Colon (tissue), 2 donors: ENCODE results near the gene NAALADL2.

ENCODE experiments used
- FAIRE-seq: peaks from 2 replicates; lab custom pipeline; 2012; peaks lifted over from hg19 to GRCh38; lab: Jason Lieb, UNC
- donor health status: control.
- donor health status: control.

NAALADL2 gene

DNA sequence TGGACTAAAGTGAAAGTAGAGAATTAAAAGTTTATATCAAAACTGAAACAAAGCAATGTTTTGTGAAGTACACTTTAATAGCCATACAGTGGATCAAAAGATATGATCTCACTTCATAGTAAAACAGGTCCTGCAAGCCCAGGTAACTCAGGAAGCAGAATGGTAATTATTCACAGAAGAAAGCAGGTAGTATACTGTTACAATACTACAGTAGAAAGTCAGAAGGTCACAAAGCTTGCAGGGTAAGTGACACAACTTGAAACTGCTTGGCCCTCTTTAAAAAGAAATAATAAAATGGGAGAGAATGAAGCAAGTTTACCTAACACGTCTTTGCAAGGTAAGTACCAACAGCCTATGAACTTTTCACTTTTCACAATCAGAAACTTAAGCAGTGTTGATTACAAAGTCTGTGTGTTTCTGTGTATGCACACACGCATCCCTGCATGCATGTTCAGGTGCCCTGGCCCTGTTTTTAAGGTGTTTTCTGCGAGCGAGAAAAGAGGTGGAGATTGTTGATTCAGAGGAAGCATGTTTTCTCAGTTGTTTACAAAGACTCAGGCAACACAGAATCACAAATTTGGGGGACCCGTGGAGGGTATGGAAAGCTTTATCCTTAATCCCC lies at the start of gene NAALADL2:
TSS of gene NAALADL2 (plus strand) at position 221 of the 622 bp plus-strand sequence.
- FAIRE-seq: no peak

DNA sequence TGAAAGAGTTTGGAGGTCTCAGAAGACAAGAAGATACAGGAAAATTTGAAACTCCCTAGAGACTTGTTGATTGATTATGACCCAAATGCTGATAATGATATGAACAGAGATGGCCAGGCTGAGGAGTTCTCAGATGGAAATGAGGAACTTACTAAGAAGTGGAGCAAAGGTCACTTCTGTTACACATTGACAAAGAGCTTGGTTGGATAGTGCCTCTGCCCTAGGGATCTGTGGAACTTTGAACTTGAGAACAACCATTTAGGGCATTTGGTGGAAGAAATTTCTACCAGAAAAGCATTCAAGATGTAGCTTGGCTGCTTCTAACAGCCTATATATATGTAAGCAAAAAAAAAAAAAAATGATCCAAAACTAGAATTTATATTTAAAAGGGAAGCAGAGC lies 48.9 kb upstream of the NAALADL2 start:
- no peak for FAIRE-seq

DNA sequence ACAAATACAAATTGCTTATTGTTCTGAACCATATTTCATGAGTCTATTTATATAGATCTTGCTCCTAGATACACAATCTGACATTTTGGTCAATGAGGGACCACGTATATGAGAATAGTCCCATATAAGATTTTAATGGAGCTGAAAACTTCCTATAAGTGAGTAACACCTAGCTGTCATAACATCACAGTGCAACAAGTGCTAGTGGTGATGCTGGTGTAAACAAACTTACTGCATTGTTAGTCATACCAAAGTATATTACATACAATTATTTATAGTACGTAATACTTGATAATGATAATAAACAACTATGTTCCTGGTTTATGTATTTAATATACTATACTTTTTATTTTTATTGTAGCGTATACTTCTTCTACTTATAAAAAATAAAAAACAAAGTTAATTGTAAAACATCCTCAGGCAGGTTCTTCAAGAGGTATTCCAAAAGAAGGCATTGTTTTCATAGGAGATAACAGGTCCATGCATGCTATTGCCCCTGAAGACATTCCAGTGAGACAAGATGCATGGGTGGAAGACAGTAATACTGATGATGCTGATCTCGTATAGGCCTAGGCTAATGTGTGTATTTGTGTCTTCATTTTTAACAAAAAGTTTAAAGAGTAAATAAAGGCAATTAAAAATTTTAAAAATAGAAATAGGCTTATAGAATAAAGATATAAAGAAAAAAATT lies 46.8 kb upstream of the NAALADL2 start:
- no peak for FAIRE-seq

DNA sequence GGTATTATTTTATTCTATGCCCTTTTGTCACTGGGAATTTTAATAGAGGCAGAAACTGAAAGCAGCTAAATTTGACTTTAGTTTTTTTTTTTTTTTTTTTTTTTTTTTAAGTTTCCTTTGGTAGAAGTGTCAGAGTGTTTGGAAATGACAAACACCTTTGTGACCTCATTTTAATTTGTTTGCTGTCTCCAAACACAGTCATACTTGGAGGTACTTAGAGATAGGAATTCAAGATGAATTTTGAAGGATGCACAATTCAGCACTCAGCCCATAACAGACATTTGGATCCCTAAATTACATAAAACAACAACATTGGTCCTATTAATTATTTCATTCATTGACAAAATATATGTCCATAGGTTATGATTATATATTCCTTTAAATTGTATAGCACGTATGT lies 43.4 kb upstream of the NAALADL2 start:
- FAIRE-seq: no peak

DNA sequence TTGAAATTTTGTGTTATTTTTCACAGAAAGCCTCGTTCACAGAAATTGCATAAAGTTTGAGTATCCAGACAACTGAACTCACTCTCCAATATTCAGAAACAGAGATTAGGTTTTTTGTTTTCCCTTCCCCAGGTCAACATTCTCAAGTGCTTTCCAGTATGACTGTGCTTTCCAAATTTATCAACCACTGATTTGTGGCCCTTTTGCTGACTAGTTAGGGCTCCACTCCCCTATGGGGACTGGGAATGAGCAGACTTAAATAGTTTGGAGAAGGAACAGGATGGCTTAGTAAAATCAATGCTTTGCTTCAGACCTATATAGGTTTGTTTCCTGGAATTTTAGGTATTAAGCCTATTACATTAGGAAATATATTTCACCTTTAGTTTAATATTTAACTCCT lies 38.2 kb upstream of the NAALADL2 start:
- FAIRE-seq: no peak

DNA sequence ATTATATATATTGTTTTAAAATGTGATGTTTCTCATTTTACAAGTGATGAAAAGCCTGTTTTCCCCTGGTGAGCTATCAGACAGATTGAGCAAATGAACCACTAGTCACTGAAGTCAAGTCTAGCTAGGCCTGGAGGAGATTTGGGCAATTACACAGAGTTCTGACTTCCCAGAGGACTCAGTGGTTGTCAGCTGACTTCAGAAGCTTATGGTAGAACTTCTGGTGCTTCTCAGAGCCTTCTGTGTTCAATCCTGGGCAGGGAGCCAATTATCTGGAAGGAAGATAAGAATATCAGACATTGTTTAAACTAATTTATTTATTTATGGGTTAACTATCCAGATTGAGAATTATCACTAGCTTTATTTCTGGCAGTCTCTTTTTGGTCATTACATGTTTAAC lies 37.7 kb upstream of the NAALADL2 start:
- FAIRE-seq: no peak

DNA sequence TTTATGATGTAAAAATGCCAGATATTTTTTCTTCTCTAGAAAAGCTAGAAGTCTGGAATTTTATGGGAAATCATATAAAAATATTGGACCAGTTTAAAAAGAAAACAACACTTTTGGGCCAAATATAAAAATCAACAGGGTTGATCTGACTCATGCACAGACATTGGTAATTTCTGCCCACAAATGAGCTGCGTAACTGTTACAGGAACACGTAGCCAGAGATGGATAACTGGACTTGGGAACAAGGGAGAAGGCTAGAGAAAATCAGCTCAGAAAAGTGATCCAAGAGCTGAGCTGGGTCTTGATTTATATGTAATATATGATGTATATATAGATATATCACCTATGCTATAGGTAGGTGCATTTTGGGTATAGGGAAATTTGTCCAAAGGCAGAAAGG lies 36.8 kb upstream of the NAALADL2 start:
- no peak for FAIRE-seq

DNA sequence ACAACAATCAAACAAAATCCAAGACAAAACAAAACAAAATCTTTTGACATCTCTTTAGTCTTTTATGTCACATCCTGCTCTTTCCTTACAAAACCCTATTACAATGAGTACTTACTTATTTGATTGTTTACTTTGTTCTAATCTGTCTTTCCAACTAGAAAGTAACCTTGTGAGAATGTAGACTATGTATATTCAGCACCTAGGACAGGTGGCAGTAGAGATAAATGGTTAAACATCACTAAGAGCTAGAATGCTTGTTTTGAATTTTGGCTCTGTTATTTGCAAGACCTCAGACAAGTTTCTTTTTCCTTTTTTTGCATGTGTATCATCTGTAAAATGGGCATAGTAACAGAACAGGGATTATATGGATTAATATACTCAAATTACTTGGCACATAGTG lies 33.1 kb upstream of the NAALADL2 start:
- FAIRE-seq: no peak

DNA sequence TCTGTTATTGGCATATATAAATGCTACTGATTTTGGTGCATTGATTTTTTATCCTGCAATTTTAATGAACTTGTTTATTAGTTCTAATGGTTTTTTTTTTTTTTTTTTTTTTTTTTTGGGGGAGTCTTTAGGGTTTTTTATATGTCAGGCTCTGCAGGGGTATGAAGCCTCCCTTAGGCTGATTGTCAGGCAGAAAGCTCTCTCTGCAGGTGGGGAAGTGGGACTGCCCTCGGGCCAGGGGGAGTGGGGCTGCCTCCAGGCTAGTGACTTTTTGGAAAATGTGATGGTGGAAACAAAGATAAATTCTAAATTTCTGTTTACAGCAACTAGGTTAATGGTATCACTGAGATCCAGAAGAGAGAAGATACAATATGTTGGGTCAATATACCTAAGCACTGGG lies 14.4 kb upstream of the NAALADL2 start:
- FAIRE-seq: no peak

DNA sequence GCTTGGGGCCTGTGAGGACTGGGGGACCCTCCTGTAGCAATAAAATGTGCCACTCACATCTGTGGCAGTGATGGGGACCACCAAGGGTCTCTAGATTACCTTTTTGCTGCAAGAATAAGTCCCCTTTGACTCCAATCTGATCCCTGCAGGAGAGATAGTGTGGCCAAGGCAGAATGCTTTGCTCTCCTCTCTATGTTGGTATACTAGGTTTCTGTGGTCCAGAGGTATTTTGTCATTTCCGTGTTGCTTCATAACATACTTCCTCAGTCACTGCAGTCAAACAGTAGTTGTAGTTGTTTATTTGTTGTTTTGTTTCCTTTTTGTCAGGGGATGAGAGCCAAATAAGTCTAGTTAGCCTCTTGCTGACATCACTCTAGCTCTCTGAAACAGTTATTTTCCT lies 13.1 kb upstream of the NAALADL2 start:
- no peak for FAIRE-seq

DNA sequence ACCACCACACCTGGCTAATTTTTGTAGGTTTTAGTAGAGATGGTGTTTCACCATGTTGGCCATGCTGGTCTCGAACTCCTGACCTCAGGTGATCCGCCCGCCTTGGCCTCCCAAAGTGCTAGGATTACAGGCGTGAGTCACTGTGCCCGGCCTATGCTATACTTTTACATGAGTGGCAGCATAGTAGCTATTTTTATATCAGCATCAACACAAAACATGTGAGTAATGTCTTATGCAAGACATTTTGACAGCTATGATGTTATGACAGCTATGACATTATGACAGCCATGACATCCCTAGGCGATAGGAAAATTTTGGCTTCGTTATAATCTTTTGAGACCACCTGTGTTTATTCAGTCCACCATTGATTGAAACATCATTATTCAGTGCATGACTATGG lies 4.1 kb upstream of the NAALADL2 start:
- FAIRE-seq: no peak

DNA sequence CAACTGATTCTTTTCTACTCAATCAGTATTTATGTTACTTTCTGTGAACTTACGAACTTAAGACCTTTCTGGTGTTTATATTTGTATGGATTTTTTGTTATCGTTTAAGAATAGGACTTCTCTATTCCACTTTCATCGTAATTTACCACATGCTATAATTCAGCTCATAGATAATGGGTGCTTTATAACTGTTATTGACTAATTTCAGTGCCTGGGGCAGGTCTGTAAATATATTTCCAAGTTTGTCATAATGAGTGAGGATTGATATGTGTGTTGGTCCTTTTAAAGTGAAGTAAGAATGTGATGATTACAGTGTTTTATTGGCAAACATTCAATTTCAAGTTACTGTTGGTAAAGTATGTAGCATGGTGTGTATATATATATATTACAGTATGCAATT lies 1.8 kb upstream of the NAALADL2 start:
- no peak for FAIRE-seq

DNA sequence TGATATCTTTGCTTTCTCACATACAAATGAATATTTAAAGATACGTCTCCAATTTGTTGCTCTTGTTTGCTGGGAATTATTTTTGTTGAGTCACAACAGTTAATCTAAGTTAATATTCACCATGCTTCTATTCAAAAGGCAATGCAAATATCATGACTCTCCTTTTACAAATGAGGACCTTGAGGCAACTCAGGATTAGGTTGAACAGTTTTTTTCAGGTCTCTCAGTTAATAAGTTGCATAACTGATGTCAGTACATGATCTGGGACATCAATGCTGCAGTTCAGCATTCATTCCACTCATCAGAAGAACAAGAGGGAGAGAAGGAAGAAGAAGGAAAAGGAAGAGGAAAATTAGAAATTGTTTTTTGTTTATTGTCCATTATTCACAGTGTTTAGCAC lies 781 bp upstream of the NAALADL2 start:
- FAIRE-seq: no peak

DNA sequence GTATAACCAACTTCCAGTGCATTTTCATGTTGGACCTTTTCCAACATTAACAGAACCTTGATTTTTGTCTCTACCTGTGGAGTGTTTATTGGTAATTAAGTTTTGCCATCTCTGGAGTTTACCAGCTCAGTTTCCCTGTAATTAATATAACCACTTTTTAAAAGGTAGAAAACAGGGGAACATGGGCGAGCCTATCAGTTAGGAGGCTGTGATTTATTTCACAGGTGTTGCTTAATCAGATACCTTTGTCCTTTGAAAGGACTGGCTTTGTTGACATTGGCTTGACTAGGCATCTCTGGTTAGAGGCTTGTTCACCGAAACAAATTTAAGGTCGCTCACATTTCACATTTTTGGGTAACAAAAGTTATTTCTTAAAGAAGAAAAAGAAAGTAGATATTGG lies 622 bp downstream of the NAALADL2 start:
- FAIRE-seq: no peak

DNA sequence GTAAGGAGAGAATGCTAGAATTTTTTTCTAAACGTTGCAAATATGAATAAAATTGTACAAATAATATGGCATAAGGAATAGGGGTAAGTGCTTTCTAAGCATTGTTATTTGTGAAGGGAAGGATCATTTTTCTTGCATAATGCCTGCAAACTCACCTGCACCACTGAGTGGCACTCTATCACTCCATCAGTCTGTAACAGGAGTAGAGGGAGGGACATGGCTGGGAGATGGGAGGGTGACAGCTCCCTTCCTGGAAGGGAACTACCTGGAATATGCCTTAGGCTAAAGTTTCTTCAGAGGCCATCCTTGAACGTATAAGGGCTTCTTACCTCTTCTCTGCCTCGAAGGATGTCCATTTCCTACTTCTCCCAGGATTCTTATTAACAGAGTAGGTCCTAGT lies 3.0 kb downstream of the NAALADL2 start:
- no peak for FAIRE-seq

DNA sequence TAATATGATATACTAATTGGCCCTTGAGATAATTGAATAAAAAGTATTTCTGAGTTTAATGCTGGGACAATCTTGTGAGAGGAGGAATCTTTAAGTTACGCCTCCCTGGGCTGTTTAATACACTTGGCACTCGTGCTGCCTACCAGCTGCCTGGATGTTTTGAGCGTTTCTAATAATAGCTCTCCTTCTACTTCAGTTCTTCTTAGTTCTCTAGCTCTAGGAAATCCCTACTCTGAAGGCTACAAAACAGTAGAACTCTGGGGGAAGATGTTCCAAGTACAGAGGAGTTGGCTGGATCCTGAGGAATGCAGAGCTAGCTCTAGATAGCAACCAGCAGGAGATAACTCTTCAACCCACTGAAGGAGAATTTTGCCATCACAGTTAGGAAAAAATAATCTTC lies 3.5 kb downstream of the NAALADL2 start:
- no peak for FAIRE-seq

DNA sequence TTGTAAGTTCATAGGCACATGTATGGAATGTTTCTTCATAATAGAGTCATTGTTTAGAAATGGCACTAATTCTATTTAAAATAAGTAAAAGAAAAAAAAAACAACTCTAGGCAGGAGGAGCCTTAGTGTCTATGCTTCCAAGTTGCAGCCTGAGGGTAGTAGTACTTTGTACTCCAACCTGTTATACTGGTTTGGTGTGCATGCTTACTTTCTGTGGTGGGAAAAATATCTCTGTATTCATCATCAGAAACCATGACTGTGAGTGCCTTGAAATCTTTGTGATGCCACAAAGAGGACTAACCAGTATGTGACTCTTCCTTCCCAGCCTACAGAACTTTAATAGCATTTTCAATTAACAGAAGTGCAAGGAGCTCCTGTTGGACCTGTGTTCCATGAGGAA lies 4.4 kb downstream of the NAALADL2 start:
- no peak for FAIRE-seq

DNA sequence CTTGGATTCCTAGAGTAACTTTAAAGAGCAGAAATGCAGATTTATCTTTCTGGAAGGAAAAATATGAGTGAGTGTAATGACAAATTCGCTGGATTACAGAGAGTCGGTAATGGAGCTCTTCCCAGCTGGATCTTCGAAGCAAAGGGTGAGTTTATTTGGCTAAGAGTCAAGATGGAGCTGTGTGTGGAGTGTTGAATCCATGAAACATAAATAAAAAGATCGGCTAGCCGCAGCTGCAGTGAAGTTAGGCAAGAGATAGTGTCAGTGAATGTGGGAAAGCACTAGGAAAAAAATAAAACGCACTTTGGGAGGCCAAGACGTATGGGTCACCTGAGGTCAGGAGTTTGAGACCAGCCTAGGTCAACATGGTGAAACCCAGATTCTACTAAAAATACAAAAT lies 10.3 kb downstream of the NAALADL2 start:
- FAIRE-seq: no peak

DNA sequence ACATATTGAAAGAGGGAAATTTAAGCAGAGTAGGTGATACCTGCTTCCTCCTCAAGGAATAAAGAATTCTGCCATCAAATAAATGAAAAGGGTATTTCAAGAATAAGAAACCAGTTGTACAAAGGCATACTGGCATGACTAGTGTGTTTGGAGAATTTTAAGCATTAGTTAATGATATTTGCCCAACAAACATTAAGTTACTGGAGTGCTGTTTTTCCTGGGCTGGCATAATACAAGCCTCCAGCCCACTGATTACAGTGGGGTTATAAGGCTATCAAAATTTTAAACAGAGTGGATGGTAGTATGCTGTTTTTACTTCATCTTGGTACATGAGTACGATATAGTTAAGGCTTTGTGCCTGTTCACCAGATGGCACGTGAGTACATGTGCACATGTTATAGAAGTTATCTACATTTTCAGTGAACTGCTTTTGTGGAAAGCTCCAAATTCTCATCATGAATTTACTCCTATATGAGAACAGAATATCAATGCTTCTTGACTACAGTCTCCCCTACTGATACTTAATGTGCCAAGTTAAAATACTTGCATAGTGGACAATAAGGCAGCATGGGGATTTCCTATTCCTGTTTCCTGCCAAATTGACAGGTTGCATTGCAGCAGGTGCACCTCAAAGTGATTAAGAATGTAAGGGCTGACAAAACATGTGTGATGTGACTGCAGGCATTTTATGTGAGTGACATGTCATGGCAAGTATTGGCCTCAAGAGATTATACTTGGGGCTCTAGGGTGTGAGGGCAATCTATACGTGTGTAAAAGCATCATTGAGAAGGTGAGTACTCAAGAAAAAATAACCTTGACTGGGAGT lies 14.9 kb downstream of the NAALADL2 start:
- no peak for FAIRE-seq

DNA sequence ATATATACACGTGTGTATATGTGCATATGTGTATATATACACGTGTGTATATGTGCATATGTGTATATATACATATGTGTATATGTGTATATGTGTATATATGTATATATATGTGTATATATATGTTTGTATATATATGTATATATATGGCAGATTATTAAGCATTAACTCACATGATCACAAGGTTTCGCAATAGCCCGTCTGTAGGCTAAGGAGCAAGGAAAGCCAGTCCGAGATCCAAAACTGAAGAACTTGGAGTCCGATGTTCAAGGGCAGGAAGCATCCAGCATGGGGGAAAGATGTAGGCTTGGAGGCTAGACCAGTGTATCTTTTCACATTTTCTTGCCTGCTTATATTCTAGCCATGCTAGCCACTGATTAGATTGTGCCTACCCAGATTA lies 23.7 kb downstream of the NAALADL2 start:
- FAIRE-seq: no peak

DNA sequence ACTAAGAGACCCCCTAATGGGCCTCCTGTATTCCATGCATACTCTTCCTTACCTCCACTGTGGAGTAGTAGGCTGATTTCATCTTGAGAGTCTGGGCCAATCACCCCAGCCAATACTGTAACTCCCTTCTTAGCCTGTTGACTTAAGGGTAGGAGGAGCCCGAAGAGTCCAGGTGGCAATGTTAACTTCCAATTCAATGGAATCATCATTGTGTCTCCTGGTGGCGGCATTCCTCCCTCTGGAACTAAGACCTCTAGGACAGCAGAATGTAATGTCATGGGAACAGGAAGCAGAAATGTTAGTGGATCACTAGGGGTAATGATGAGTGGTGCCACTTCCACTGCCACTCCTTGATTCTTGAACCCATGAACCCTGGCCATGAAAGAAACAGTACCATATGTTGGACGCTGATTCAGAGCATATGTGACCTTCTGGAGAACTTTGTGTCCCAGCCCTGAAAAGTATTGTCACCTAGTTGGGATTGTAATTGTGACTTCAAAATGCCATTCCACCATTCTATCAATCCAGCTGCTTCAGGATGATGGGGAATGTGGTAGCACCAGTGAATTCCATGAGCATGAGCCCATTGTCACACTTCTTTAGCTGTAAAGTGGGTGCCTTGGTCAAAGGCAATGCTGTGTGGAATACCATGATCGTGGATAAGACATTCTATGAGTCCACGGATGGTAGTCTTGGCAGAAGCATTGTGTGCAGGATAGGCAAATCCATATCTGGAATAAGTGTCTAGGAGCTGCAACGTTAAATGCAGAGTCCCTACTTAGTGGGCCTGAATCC lies 24.9 kb downstream of the NAALADL2 start:
- FAIRE-seq: no peak

DNA sequence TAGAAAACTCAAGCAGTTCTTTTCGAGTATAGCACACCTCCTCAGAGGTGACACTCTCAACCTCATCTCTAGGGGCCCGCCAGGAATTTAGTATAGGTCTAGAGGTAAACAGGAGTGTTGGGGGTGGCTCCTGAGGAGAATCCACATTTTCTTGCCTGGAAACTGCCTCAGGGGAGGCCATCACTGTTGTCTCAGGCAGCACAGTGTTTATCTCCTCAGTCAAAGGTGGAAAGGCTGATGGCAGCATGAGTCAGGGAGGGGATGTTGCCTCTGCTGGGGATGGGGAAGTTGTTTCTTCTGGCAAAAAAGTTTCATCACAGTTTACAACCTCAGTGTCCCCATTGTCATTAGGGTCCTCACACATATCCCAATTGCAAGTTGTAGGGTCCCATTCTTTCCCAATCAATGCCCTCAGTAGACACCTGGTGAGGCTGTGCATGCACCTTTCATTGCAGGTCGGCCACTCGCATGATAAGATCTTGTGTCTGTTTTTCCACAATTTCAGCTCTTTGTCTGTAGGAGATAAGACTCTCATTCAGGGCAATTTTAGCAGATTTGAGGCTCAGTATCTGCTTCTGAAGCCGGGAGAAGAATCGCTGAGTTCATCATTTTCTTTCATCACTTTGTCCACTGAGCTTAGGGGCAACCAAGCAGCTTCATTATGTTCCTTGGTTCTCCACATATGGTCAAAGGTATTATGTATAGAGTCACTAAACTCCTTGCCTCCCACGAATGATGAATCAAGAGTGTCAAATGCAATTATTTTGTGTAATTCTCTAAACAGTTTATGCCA lies 25.8 kb downstream of the NAALADL2 start:
- FAIRE-seq: no peak
